GM18517 (cell line): Measurements from ENCODE around the gene MRPL53.

ENCODE experiments used
- ATAC-seq: cut with Tn5 transposase; IDR thresholded peaks from one replicate; pipeline ENCODE4 v1.9.1; 2021; ENCODE audit warnings: mild to moderate bottlenecking, moderate library complexity; ENCODE audit not compliant: unreplicated experiment

The MRPL53 gene

GRCh38 chr2:74429487-74430451, 42.7 kb downstream of the MRPL53 start:
- ATAC-seq = no peak

GRCh38 chr2:74428675-74429074, 43.8 kb downstream of the MRPL53 start:
- no peak for ATAC-seq

GRCh38 chr2:74427551-74427950, 44.9 kb downstream of the MRPL53 start:
- no peak for ATAC-seq

- no peak for ATAC-seq
These were observed 46.2 kb downstream of the MRPL53 start for GRCh38 chr2:74426181-74426758.

GRCh38 chr2:74425523-74425922, 47.0 kb downstream of the MRPL53 start:
- ATAC-seq = no peak

- ATAC-seq = no peak
These were observed 47.5 kb downstream of the MRPL53 start for GRCh38 chr2:74424995-74425406.

- ATAC-seq = no peak
These were observed 48.1 kb downstream of the MRPL53 start for GRCh38 chr2:74424139-74424992.

GRCh38 chr2:74423231-74424095, 49.0 kb downstream of the MRPL53 start:
- ATAC-seq = no peak
